Activated CD4-positive, alpha-beta T cell treated with anti-CD3 and anti-CD28 coated beads for 36 hours (primary cell): ENCODE results near the gene AKAP6. TPM values are rescaled to one million over a fixed set of nuclear protein-coding genes. Genes with fewer than 3 reads are reported as not detected.
"Not testable (repeated sequence)": the region's sequence is repeated elsewhere in the genome, so short reads cannot be mapped to it uniquely, and the experiment has no call there.

ENCODE experiments used
- ATAC-seq: fragments of 200-7000 bp; cut with Tn5 transposase; one replicate; pipeline ENCODE4 v1.10.0; 2021; ENCODE audit warnings: mild to moderate bottlenecking, moderate library complexity
- CTCF ChIA-PET: fragments of 350-600 bp; sonication (Branson Sonifier 250); formaldehyde crosslinking; loops from one replicate; lab custom pipeline; 2021; ENCODE audit warnings: antibody characterized with exemption; lab: Charles Lee
- POLR2A ChIA-PET: fragments of 350-600 bp; sonication (Branson Sonifier 250); formaldehyde crosslinking; loops from one replicate; lab custom pipeline; 2021; ENCODE audit warnings: antibody characterized with exemption, inconsistent platforms; lab: Charles Lee
- DNase-seq: peaks from one replicate; pipeline ENCODE4 v3.0.0-alpha.2; 2020
- H3K27ac Mint-ChIP-seq: one replicate; pipeline ENCODE4 v1.8.0; 2021; ENCODE audit warnings: mixed read lengths
- H3K27me3 Mint-ChIP-seq: one replicate; pipeline ENCODE4 v1.8.0; 2021; ENCODE audit warnings: mixed read lengths
- H3K36me3 Mint-ChIP-seq: one replicate; pipeline ENCODE4 v1.8.0; 2021; ENCODE audit warnings: low read depth, mixed read lengths
- H3K4me1 Mint-ChIP-seq: one replicate; pipeline ENCODE4 v1.8.0; 2021; ENCODE audit warnings: mixed read lengths
- H3K4me3 Mint-ChIP-seq: one replicate; pipeline ENCODE4 v1.8.0; 2021; ENCODE audit warnings: mild to moderate bottlenecking, moderate library complexity, mixed read lengths
- H3K9me3 Mint-ChIP-seq: one replicate; pipeline ENCODE4 v1.8.0; 2021; ENCODE audit warnings: low read depth, mixed read lengths
- intact Hi-C, 2 experiments: fragments of 100-400 bp; cut with DNase I in 1 of 2; cut with micrococcal nuclease in 1 of 2; formaldehyde crosslinking; loops; one replicate each; pipeline versions ENCODE4 v1.14.2 to v1.15.1; 2022 to 2024; cut with DNase I, micrococcal nuclease
- total RNA-seq, 2 experiments: library from RNA; stranded (reverse); gene quantifications; one replicate each; pipeline ENCODE4 v1.2.3, GENCODE V29; 2021

The AKAP6 gene
- total RNA-seq, 2 experiments from 2014 or later, result 1.1 to 2.0 TPM

- Mint-ChIP-seq H3K36me3 (no peaks in the 10 kb centered on the region), H3K9me3 (peaks cover 12% of the 10 kb centered on the region), H3K27me3 (no peaks in the 10 kb centered on the region), H3K27ac (no peak overlapping the region), H3K4me1 (no peaks in the 10 kb centered on the region), H3K4me3 (no peak overlapping the region)
- ChIA-PET POLR2A (no interaction called here), CTCF (no interaction called here)
- intact Hi-C loops, result no loop called here
- ATAC-seq (no peak), DNase-seq (no peak)
These were observed 457.8 kb downstream of the AKAP6 start for GRCh38 chr14:32786886-32787285.

GRCh38 chr14:32793033-32793432, 463.9 kb downstream of the AKAP6 start:
- DNase-seq, CTCF ChIA-PET, H3K4me1 Mint-ChIP-seq, H3K27me3 Mint-ChIP-seq, intact Hi-C loops, POLR2A ChIA-PET, H3K36me3 Mint-ChIP-seq, ATAC-seq, H3K4me3 Mint-ChIP-seq, H3K27ac Mint-ChIP-seq: not testable (repeated sequence)
- peaks cover 31% of the 10 kb centered on the region for H3K9me3 Mint-ChIP-seq

GRCh38 chr14:32800320-32800719, 471.2 kb downstream of the AKAP6 start:
- Mint-ChIP-seq H3K4me3 (no peak overlapping the region), H3K27ac (no peak overlapping the region), H3K9me3 (peaks cover 40% of the 10 kb centered on the region), H3K4me1 (no peaks in the 10 kb centered on the region), H3K27me3 (no peaks in the 10 kb centered on the region), H3K36me3 (no peaks in the 10 kb centered on the region)
- POLR2A ChIA-PET, result no interaction called here
- intact Hi-C loops, result no loop called here
- DNase-seq, result no peak
- CTCF ChIA-PET, result interaction anchor here (0.7 kb wide), 1 partner anchor 401 kb away, joined by 3 read pairs; no protein-coding TSS in a partner anchor
- ATAC-seq, result no peak

GRCh38 chr14:32802295-32802694, 473.2 kb downstream of the AKAP6 start:
- ChIA-PET POLR2A (no interaction called here), CTCF (no interaction called here)
- peaks cover 42% of the 10 kb centered on the region for H3K9me3 Mint-ChIP-seq
- H3K27ac Mint-ChIP-seq, result no peak overlapping the region
- H3K36me3 Mint-ChIP-seq, result no peaks in the 10 kb centered on the region
- intact Hi-C loops, result no loop called here
- H3K27me3 Mint-ChIP-seq, result no peaks in the 10 kb centered on the region
- no peak overlapping the region for H3K4me3 Mint-ChIP-seq
- no peaks in the 10 kb centered on the region for H3K4me1 Mint-ChIP-seq
- no peak for ATAC-seq
- no peak for DNase-seq

- no peaks in the 10 kb centered on the region for H3K27me3 Mint-ChIP-seq
- no peak for DNase-seq
- peaks cover 28% of the 10 kb centered on the region for H3K9me3 Mint-ChIP-seq
- ChIA-PET CTCF (interaction anchor here (0.6 kb wide), 1 partner anchor 228 kb away, joined by 3 read pairs; no protein-coding TSS in a partner anchor), POLR2A (no interaction called here)
- intact Hi-C loops, result no loop called here
- no peaks in the 10 kb centered on the region for H3K4me1 Mint-ChIP-seq
- H3K36me3 Mint-ChIP-seq, result no peaks in the 10 kb centered on the region
- no peak overlapping the region for H3K4me3 Mint-ChIP-seq
- H3K27ac Mint-ChIP-seq, result no peak overlapping the region
- ATAC-seq, result no peak
These were observed 476.9 kb downstream of the AKAP6 start for GRCh38 chr14:32805979-32806378.

GRCh38 chr14:32808644-32809043, 479.5 kb downstream of the AKAP6 start:
- no peak overlapping the region for H3K27ac Mint-ChIP-seq
- H3K4me1 Mint-ChIP-seq, result no peaks in the 10 kb centered on the region

GRCh38 chr14:32809255-32809654, 480.2 kb downstream of the AKAP6 start:
- intact Hi-C loops, result no loop called here
- H3K9me3 Mint-ChIP-seq, result peaks cover 14% of the 10 kb centered on the region
- no peak for ATAC-seq
- H3K27ac Mint-ChIP-seq, result no peak overlapping the region
- H3K36me3 Mint-ChIP-seq, result no peaks in the 10 kb centered on the region
- H3K4me1 Mint-ChIP-seq, result no peaks in the 10 kb centered on the region
- no peaks in the 10 kb centered on the region for H3K27me3 Mint-ChIP-seq
- ChIA-PET POLR2A (no interaction called here), CTCF (interaction anchor here (0.6 kb wide), 1 partner anchor 100 kb away, joined by 3 read pairs; no protein-coding TSS in a partner anchor)
- H3K4me3 Mint-ChIP-seq, result no peak overlapping the region
- no peak for DNase-seq

More at GRCh38 chr14:32808644-32809043, 479.5 kb downstream of the AKAP6 start:
- ChIA-PET CTCF (no interaction called here), POLR2A (no interaction called here)
- Mint-ChIP-seq H3K27me3 (no peaks in the 10 kb centered on the region), H3K36me3 (no peaks in the 10 kb centered on the region), H3K4me3 (no peak overlapping the region), H3K9me3 (peaks cover 20% of the 10 kb centered on the region)
- ATAC-seq (no peak), DNase-seq (no peak)
- intact Hi-C loops, result no loop called here

- H3K36me3 Mint-ChIP-seq, result no peaks in the 10 kb centered on the region
- no peaks in the 10 kb centered on the region for H3K4me1 Mint-ChIP-seq
- intact Hi-C loops, result no loop called here
These were observed 484.3 kb downstream of the AKAP6 start for GRCh38 chr14:32813401-32813800.

GRCh38 chr14:32814721-32815120, 485.6 kb downstream of the AKAP6 start:
- CTCF ChIA-PET, result interaction anchor here (1.1 kb wide), 1 partner anchor 36 kb away, joined by 3 read pairs; no protein-coding TSS in a partner anchor
- H3K27me3 Mint-ChIP-seq, result no peaks in the 10 kb centered on the region
- ATAC-seq (no peak), DNase-seq (no peak)
- no peak overlapping the region for H3K4me3 Mint-ChIP-seq
- H3K9me3 Mint-ChIP-seq, result no peaks in the 10 kb centered on the region
- H3K4me1 Mint-ChIP-seq, result no peaks in the 10 kb centered on the region
- intact Hi-C loops, result no loop called here
- no peaks in the 10 kb centered on the region for H3K36me3 Mint-ChIP-seq
- no peak overlapping the region for H3K27ac Mint-ChIP-seq
- POLR2A ChIA-PET, result no interaction called here

More at GRCh38 chr14:32813401-32813800, 484.3 kb downstream of the AKAP6 start:
- no peaks in the 10 kb centered on the region for H3K9me3 Mint-ChIP-seq
- no peak overlapping the region for H3K4me3 Mint-ChIP-seq
- no peak for DNase-seq
- POLR2A ChIA-PET, result no interaction called here
- CTCF ChIA-PET, result no interaction called here
- H3K27ac Mint-ChIP-seq, result no peak overlapping the region
- H3K27me3 Mint-ChIP-seq, result no peaks in the 10 kb centered on the region
- no peak for ATAC-seq

- intact Hi-C loops, result no loop called here
- Mint-ChIP-seq H3K4me3 (no peak overlapping the region), H3K9me3 (no peaks in the 10 kb centered on the region), H3K4me1 (no peaks in the 10 kb centered on the region), H3K27me3 (no peaks in the 10 kb centered on the region), H3K36me3 (no peaks in the 10 kb centered on the region), H3K27ac (no peak overlapping the region)
- DNase-seq (no peak), ATAC-seq (no peak)
- ChIA-PET POLR2A (no interaction called here), CTCF (no interaction called here)
These were observed 487.5 kb downstream of the AKAP6 start for GRCh38 chr14:32816588-32816987.

GRCh38 chr14:32817780-32818179, 488.7 kb downstream of the AKAP6 start:
- intact Hi-C loops, result no loop called here
- no peak for ATAC-seq
- H3K9me3 Mint-ChIP-seq, result no peaks in the 10 kb centered on the region
- CTCF ChIA-PET, result no interaction called here
- no peaks in the 10 kb centered on the region for H3K27me3 Mint-ChIP-seq
- POLR2A ChIA-PET, result no interaction called here
- H3K4me3 Mint-ChIP-seq, result no peak overlapping the region
- H3K27ac Mint-ChIP-seq, result no peak overlapping the region
- no peaks in the 10 kb centered on the region for H3K4me1 Mint-ChIP-seq
- no peaks in the 10 kb centered on the region for H3K36me3 Mint-ChIP-seq
- DNase-seq, result no peak

GRCh38 chr14:32818581-32818980, 489.5 kb downstream of the AKAP6 start:
- no peaks in the 10 kb centered on the region for H3K9me3 Mint-ChIP-seq
- ChIA-PET POLR2A (no interaction called here), CTCF (no interaction called here)
- no peaks in the 10 kb centered on the region for H3K27me3 Mint-ChIP-seq
- H3K27ac Mint-ChIP-seq, result no peak overlapping the region
- intact Hi-C loops, result no loop called here
- DNase-seq, result no peak
- no peaks in the 10 kb centered on the region for H3K36me3 Mint-ChIP-seq
- no peaks in the 10 kb centered on the region for H3K4me1 Mint-ChIP-seq
- ATAC-seq, result no peak
- H3K4me3 Mint-ChIP-seq, result no peak overlapping the region
